GM18870 (cell line): Measurements from ENCODE around the gene DNAJC17.

ENCODE experiments used
- ATAC-seq: cut with Tn5 transposase; IDR thresholded peaks from one replicate; pipeline ENCODE4 v1.9.1; 2021; ENCODE audit warnings: moderate library complexity; ENCODE audit not compliant: unreplicated experiment

The DNAJC17 gene

DNA sequence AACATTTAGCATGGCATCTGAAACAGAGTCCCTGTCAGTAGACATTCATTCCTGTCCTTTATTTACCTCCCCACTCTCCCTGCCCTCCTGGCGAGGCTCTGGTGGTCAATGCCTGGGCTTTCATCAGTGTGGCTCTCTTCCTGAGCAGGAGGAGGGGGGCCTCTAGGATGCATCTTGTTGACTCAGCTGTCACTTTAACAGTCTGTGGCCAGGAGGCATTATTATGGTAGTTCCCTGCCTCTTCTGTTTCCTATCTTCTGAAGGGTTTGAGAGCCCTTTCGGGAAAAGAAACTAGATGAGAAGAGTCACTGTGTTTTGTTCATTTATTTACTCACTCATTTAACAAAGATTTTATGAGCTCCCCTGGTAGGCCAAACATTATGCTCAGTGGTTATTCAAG, 23.6 kb upstream of the DNAJC17 start:
- ATAC-seq: no peak

DNA sequence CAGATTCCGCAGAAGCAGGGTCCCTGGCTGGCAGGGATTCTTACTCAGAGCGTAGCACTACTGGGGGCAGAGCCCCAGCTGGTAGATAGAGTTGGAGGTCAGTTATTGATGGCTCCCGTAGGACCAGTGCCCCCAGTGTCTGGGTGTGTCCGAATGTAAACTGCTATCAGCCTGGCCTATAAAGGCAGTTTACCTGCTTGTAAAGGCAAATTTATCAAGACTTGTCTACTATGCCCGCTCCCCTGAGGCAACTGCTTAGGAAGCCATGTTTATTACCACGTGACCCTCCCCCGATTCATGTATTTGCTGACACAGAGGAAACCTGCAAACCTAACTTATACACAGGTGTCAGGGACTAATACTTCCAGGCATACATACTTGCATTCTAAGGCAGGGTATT, 21.8 kb upstream of the DNAJC17 start:
- no peak for ATAC-seq

GRCh38 chr15:40828447-40829036, 21.3 kb upstream of the DNAJC17 start, which contains the start of gene PPP1R14D:
Gene PPP1R14D, minus strand, starts transcription at chr15:40828708. Its CDS starts 67 bp downstream, at chr15:40828641.
- ATAC-seq: no peak

- ATAC-seq: no peak
These were observed 19.3 kb upstream of the DNAJC17 start for GRCh38 chr15:40826423-40827075.

- ATAC-seq: no peak
These were observed 18.6 kb upstream of the DNAJC17 start for GRCh38 chr15:40825661-40826422.

GRCh38 chr15:40823572-40824343, 16.5 kb upstream of the DNAJC17 start:
- ATAC-seq: no peak

DNA sequence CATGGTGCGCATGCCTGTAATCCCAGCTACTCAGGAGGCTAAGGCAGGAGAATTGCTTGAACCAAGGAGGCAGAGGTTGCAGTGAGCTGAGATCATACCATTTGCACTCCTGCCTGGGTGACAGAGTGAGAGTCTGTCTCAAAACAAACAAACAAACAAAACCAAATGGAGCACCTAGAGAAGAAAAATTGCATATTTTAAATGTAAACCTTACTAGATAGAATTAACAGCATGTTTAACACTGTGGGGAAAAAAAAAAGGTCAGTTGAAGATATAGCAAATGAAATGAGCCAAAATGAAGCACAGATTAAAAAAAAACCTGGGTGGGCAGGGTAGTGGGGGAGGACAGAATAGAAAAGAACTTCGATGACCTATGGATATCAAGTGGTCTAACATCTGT, 13.9 kb upstream of the DNAJC17 start:
- ATAC-seq: no peak

DNA sequence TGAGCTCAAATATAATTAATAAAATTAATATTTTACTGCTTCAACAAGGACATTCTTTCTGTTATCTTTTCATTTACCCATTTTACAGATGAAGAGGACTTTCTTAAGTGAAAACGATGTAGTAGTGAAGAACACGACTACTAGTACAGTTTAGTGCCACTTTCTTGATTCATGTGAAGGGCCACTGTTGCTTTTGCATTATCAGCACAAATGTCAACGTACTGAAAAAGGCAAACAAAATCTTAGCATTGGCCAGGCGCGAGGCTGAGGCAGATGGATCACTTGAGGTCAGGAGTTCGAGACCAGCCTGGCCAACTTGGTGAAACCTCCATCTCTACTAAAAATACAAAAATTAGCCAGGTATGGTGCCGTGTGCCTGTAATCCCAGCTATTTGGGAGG, 11.8 kb upstream of the DNAJC17 start:
- no peak for ATAC-seq

DNA sequence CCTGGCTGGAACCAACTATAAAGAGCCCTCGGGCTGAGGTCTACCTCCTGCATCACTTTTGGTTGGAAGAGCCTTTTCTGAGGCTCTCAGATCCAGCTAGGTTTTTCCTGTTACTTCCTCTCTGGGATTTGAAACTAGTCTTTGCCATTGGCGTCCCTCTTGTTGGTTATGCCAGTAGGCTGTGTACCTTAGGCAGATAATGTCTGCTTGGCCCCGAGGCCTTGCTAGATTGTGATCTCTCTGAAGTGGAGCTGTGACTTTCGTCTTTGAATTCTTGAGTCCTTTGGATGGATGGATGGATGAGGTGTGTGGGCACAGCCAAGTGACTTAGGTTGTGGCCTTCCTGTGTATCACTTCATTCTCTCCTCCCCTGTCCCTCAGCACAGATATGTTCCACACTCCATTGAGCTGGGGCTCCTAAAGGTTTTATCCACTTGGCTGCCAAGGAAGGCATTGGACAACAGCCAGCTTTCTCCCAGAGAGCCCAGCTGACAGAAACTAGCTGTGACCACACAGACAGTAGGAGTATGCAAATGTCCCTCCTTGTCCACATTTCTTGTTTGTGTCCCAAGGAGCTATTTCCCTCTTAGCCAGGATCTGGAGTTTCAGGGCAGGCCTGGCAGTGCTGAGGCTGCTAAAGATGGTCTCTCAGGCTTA, 7.9 kb upstream of the DNAJC17 start:
- ATAC-seq: no peak

DNA sequence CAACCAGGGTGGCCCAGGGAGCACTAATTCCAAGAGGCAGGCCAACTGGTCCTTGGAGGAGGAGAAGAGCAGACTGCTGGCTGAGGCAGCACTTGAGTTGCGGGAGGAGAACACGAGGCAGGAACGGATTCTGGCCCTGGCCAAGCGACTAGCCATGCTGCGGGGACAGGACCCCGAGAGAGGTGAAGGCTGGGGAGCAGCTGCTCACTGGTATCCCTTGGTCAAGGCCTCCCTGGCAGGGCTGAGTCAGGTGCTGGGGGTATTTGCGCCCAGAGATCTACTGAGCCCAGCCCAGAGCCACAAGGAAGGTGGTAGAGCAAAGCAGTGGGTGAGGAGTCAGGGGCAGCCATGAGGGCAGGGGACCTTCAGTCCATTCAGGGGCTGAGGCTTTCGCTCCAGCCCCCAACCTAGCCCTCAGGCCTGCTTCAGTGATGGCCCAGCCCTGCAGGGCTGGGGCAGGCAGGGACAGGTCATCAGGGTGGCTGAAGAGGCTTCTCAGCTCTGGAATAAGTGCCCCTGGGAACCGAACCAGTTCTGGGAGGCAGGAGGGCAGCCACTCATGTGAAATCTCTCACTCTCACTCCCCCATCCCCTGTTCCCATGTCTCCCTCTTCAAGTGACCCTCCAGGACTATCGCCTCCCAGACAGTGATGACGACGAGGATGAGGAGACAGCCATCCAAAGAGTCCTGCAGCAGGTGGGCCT, 5.6 kb upstream of the DNAJC17 start:
- no peak for ATAC-seq

DNA sequence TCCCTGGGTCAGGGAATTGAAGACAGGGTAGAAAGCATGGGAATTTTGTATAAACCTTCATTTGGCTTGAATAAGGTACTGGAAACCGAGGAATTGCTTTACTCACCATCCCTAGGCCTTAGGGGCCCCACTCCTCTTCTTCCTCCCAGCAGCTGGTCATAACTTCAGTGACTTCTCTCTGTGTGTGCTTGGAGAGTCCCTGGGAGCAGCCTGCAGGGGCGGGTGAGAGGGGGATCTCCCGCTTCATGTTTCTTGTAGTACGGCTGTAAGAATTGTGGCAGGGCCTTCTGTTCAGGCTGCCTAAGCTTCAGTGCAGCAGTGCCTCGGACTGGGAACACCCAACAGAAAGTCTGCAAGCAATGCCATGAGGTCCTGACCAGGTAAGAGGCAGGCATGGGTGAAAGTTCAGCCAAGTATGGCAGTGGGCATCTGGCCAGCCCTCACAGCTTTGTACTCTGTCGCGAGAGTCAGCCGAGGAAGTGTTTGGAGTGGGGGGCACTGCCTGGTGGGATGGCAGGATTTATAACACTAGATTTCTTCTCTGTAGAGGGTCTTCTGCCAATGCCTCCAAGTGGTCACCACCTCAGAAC, 1.7 kb upstream of the DNAJC17 start:
- ATAC-seq: no peak

DNA sequence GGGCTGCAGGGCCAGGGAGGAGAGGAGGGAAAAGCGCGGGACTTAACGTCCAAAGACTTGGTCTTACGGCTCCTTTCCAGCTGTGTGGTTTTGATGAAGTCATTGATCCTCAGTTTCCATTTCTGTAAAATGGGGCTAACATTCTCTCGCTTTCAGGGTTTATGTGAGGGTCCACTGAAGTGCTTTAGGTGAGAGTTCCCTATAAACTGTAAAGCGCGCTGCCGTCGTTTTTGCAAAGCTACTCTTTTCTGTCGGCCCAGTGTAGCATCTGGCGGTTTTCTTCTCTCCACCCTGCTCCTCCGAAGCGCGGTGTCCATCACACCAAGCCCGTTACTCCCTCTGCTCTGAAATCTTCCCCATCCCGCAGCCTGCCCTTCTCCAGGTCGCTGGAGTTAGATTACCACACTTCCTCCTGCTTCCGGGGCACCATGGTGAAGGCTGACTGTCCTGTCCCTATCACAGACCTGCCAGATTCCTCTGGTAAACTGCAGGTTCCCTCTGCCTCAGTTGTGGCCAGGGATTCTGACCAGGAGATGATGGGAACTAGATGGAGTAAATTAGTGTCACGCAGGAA, 702 bp upstream of the DNAJC17 start:
- ATAC-seq: no peak

- no peak for ATAC-seq
These were observed 623 bp downstream of the DNAJC17 start for GRCh38 chr15:40806672-40807027.

DNA sequence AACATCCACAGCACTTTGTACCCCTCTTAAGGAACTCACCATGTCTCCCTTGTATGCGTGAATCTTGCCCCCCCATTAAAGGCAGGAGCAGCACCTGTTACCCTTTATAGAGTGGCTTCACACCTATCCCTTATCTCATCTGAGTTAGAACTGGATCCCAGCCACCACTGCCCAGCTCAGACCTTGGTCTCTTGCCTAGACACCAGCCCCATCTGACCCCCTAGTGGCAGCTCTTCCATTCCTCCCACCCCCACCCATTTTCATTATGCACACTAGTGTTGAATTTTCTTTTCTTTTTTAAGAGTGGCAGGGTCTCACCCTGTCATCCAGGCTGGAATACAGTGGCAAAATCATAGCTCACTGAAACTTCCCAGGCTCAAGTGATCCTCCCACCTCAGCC, 3.6 kb downstream of the DNAJC17 start:
- no peak for ATAC-seq

DNA sequence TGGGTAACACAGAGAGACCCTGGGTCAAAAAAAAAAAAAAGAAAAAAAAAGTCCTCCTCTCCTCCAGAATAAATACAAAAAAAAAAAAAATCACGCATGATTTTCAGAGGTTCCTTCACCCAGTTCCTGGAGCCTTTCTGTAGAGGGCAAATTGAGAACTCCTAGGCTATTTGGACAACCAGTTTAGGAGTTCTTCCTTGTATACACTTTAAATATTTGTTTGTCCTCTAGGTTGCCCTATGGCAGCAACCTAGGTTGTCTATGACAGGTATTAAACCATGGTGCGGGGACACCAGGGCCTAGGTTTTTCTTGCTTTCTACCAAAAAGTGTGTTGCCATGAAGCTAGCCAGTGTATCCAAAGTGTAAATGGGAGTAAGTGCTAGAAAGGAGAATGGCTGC, 4.2 kb downstream of the DNAJC17 start:
- no peak for ATAC-seq

DNA sequence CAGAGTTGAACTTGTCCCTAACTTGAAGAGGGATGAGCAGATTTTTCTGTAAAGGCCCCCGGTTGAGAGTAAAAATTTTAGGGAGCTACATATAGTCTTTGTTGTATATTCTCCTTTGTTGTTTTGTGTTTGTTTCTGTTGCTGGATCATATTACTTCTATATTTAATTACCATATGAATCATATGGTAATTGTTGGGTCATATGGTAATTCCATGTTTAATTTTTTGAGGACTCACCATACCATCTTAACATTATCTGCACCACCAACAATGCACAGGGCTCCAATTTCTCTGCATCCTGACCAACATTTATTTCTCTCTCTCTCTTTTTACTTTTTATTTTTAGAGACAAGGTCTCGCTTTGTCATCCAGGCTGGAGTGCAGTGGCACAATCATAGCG, 7.8 kb downstream of the DNAJC17 start:
- no peak for ATAC-seq

GRCh38 chr15:40796512-40796911, 10.8 kb downstream of the DNAJC17 start:
- ATAC-seq: no peak

DNA sequence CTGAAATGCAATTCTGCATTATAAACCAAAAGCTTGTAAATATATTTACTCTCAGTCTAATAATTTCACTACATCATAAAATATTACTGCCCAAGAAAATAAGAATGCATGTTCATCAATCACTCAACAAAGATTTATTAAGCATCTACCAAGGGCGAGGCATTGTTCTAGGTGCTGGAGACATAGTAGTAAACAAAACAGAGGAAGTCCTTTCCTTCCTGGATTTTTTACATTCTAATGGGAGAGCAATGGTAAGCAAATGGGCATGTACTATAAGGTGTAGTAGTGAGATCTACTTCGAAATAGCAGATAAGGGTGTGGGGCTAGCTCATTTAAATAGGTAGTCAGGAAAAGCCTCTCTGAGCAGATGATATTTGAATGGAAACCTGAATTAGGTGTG, 11.2 kb downstream of the DNAJC17 start:
- no peak for ATAC-seq

DNA sequence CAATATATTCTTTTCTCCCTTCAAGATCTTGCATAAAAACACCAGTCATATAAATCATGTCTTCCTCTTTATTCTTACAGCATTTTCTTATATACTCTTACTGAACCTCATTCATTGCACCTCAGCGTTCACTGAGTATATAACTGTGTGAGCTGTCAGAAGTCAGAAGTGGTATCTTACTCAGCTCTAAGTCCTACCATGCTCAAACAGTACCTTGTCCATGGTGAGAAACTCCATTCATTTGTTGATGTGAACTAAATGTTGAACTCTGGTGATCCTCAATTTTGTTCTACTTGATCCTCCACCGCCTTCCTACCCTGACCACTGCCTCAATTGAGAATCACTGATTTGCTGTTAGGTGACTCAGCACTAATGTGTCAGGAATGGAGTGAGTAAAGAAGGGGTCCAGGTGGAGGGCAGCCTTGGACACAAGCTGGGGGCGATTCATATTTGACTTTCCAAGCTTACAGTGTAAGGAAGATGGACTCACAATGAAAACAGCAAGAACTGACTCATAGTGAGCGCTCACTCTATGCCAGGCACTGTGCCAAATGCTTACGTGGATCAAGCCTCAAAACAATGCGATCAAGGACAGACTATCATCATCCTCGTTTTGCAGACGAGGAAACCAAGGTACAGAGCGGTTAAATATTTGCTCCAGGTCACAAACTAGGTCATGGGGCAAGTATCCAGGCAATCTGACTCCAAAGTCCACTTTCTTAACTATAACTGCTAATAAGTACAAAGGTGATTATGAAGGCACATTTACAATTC, 13.9 kb downstream of the DNAJC17 start:
- ATAC-seq: no peak
